IPS DF 19.7 (cell line): ENCODE data around the gene GLCCI1.
"Not testable (repeated sequence)": the region's sequence is repeated elsewhere in the genome, so short reads cannot be mapped to it uniquely, and the experiment has no call there.

Experiments used
- DNase-seq: peaks from one replicate; pipeline ENCODE4 v3.0.0-alpha.2; 2013; ENCODE audit warnings: low read depth, low spot score

Gene GLCCI1

GRCh38 chr7:8094164-8095140 is 125.9 kb downstream of the GLCCI1 start:
- DNase-seq: no peak

GRCh38 chr7:8101292-8101691 is 132.7 kb downstream of the GLCCI1 start:
- not testable (repeated sequence) for DNase-seq

GRCh38 chr7:8103282-8103681 is 134.7 kb downstream of the GLCCI1 start:
- no peak for DNase-seq

GRCh38 chr7:8105449-8106095 is 137.0 kb downstream of the GLCCI1 start:
- no peak for DNase-seq

- no peak for DNase-seq
These were observed 140.8 kb downstream of the GLCCI1 start for GRCh38 chr7:8109196-8110022.

GRCh38 chr7:8111282-8111960 is 142.8 kb downstream of the GLCCI1 start:
- no peak for DNase-seq

GRCh38 chr7:8112685-8113084 is 144.1 kb downstream of the GLCCI1 start:
- no peak for DNase-seq

GRCh38 chr7:8113184-8113583 is 144.6 kb downstream of the GLCCI1 start:
- no peak for DNase-seq

- no peak for DNase-seq
These were observed 145.6 kb downstream of the GLCCI1 start for GRCh38 chr7:8114175-8114574.

- no peak for DNase-seq
These were observed 147.2 kb downstream of the GLCCI1 start for GRCh38 chr7:8115547-8116402.

GRCh38 chr7:8117195-8117594 is 148.6 kb downstream of the GLCCI1 start:
- no peak for DNase-seq

GRCh38 chr7:8119262-8119661 is 150.7 kb downstream of the GLCCI1 start:
- no peak for DNase-seq

GRCh38 chr7:8120390-8121058 is 151.9 kb downstream of the GLCCI1 start:
- no peak for DNase-seq

- no peak for DNase-seq
These were observed 152.6 kb downstream of the GLCCI1 start for GRCh38 chr7:8121243-8121642.

- DNase-seq: no peak
These were observed 157.3 kb downstream of the GLCCI1 start for GRCh38 chr7:8125680-8126444.

- no peak for DNase-seq
These were observed 158.1 kb downstream of the GLCCI1 start for GRCh38 chr7:8126601-8127167.

- no peak for DNase-seq
These were observed 160.1 kb downstream of the GLCCI1 start for GRCh38 chr7:8128449-8129317.

- DNase-seq: no peak
These were observed 160.7 kb downstream of the GLCCI1 start for GRCh38 chr7:8129318-8129659.
